Karpas-422 (cell line): ENCODE results near the gene SPAAR. TPM values are rescaled to one million over a fixed set of nuclear protein-coding genes. Genes with fewer than 3 reads are reported as not detected.

Experiments used
- DNase-seq: peaks from one replicate; pipeline ENCODE4 v3.0.0-alpha.2; 2015
- H2AFZ ChIP-seq: fragments of 200-600 bp; sonication (generic); 2 replicates; pipeline ENCODE4 v1.6.1; 2014; ENCODE audit warnings: antibody characterized with exemption, low read length, mixed read lengths
- H3K27ac ChIP-seq: fragments of 200-600 bp; sonication (generic); 2 replicates; pipeline ENCODE4 v1.5.1; 2014; ENCODE audit warnings: mild to moderate bottlenecking, low read length, moderate library complexity
- H3K27me3 ChIP-seq: fragments of 200-600 bp; sonication (generic); 2 replicates; pipeline ENCODE4 v1.6.1; 2014; ENCODE audit warnings: low read length, mixed read lengths
- H3K36me3 ChIP-seq: fragments of 200-600 bp; sonication (generic); 2 replicates; pipeline ENCODE4 v1.6.1; 2014; ENCODE audit warnings: low read length, mixed read lengths; ENCODE audit not compliant: insufficient read depth
- H3K4me1 ChIP-seq: fragments of 200-600 bp; sonication (generic); 2 replicates; pipeline ENCODE4 v1.6.1; 2014; ENCODE audit warnings: mild to moderate bottlenecking, low read length, mixed read lengths
- H3K4me2 ChIP-seq: fragments of 200-600 bp; sonication (generic); 2 replicates; pipeline ENCODE4 v1.6.1; 2014; ENCODE audit warnings: low read length, low read depth, mild to moderate bottlenecking; ENCODE audit not compliant: poor library complexity, severe bottlenecking
- H3K4me3 ChIP-seq: fragments of 200-600 bp; sonication (generic); 2 replicates; pipeline ENCODE4 v1.5.1; 2014; ENCODE audit warnings: mild to moderate bottlenecking, antibody characterized with exemption, low read length, mixed read lengths
- H3K79me2 ChIP-seq: fragments of 200-600 bp; sonication (generic); 2 replicates; pipeline ENCODE4 v1.6.1; 2014; ENCODE audit warnings: mild to moderate bottlenecking, low read length, mixed read lengths
- H3K9ac ChIP-seq: fragments of 200-600 bp; sonication (generic); 2 replicates; pipeline ENCODE4 v1.6.0; 2014; ENCODE audit warnings: low read length
- H3K9me2 ChIP-seq: fragments of 200-600 bp; sonication (generic), shearing (Covaris generic); replicated peaks from 2 replicates; pipeline ENCODE4 v1.6.0; 2014; ENCODE audit warnings: mild to moderate bottlenecking, low read length, moderate library complexity; ENCODE audit not compliant: insufficient read depth
- H3K9me3 ChIP-seq: fragments of 300-700, 200-600 bp; sonication (generic); 2 replicates; pipeline ENCODE4 v1.6.1; 2014; ENCODE audit warnings: low read length, mixed read lengths
- H4K20me1 ChIP-seq: fragments of 200-600 bp; sonication (generic); 2 replicates; pipeline ENCODE4 v1.6.1; 2014; ENCODE audit warnings: mild to moderate bottlenecking, antibody characterized with exemption, low read length, low read depth; ENCODE audit not compliant: insufficient read depth
- total RNA-seq: library from RNA; depleted of rRNA; stranded (reverse); fragments of >200 nt; shearing (Covaris generic); gene quantifications from 2 replicates; pipeline ENCODE4 v1.2.3, GENCODE V29; 2014; ENCODE audit warnings: low replicate concordance

The SPAAR gene
- total RNA-seq, 1 experiment from 2014 or later, result not detected

GRCh38 chr9:35923598-35923926, 14.3 kb downstream of the SPAAR start:
- no peaks in the 10 kb centered on the region for H3K4me1 ChIP-seq
- H3K27me3 ChIP-seq, result no peaks in the 10 kb centered on the region
- no peak overlapping the region for H3K27ac ChIP-seq
- H3K9me3 ChIP-seq, result no peaks in the 10 kb centered on the region
- no peak overlapping the region for H3K4me3 ChIP-seq
- no peak overlapping the region for H3K4me2 ChIP-seq
- H4K20me1 ChIP-seq, result no peaks in the 10 kb centered on the region
- H3K36me3 ChIP-seq, result no peaks in the 10 kb centered on the region
- no peak overlapping the region for H3K9ac ChIP-seq
- no peaks in the 10 kb centered on the region for H3K79me2 ChIP-seq
- no peaks in the 10 kb centered on the region for H3K9me2 ChIP-seq
- no peak for DNase-seq
- no peak overlapping the region for H2AFZ ChIP-seq

GRCh38 chr9:35923927-35924763, 14.9 kb downstream of the SPAAR start:
- H3K9me2 ChIP-seq, result no peaks in the 10 kb centered on the region
- no peak overlapping the region for H3K4me3 ChIP-seq
- no peaks in the 10 kb centered on the region for H3K79me2 ChIP-seq
- no peak overlapping the region for H2AFZ ChIP-seq
- no peaks in the 10 kb centered on the region for H4K20me1 ChIP-seq
- no peak overlapping the region for H3K9ac ChIP-seq
- H3K4me1 ChIP-seq, result no peaks in the 10 kb centered on the region
- no peak overlapping the region for H3K27ac ChIP-seq
- H3K9me3 ChIP-seq, result no peaks in the 10 kb centered on the region
- H3K27me3 ChIP-seq, result no peaks in the 10 kb centered on the region
- no peak overlapping the region for H3K4me2 ChIP-seq
- no peak for DNase-seq
- no peaks in the 10 kb centered on the region for H3K36me3 ChIP-seq

GRCh38 chr9:35928591-35929452, 19.5 kb downstream of the SPAAR start:
- H4K20me1 ChIP-seq, result no peaks in the 10 kb centered on the region
- H3K9ac ChIP-seq, result no peak overlapping the region
- H3K4me3 ChIP-seq, result no peak overlapping the region
- no peak overlapping the region for H3K4me2 ChIP-seq
- no peaks in the 10 kb centered on the region for H3K79me2 ChIP-seq
- H2AFZ ChIP-seq, result no peak overlapping the region
- no peak for DNase-seq
- no peaks in the 10 kb centered on the region for H3K4me1 ChIP-seq
- H3K27ac ChIP-seq, result no peak overlapping the region
- no peaks in the 10 kb centered on the region for H3K9me3 ChIP-seq
- H3K9me2 ChIP-seq, result no peaks in the 10 kb centered on the region
- H3K36me3 ChIP-seq, result no peaks in the 10 kb centered on the region
- H3K27me3 ChIP-seq, result no peaks in the 10 kb centered on the region

GRCh38 chr9:35929453-35929718, 20.1 kb downstream of the SPAAR start:
- Histone ChIP-seq H3K4me2 (no peak overlapping the region), H2AFZ (no peak overlapping the region), H3K27me3 (no peaks in the 10 kb centered on the region), H3K9me3 (no peaks in the 10 kb centered on the region), H3K9ac (no peak overlapping the region), H3K4me1 (no peaks in the 10 kb centered on the region), H4K20me1 (no peaks in the 10 kb centered on the region), H3K36me3 (no peaks in the 10 kb centered on the region), H3K4me3 (no peak overlapping the region), H3K79me2 (no peaks in the 10 kb centered on the region), H3K9me2 (no peaks in the 10 kb centered on the region), H3K27ac (no peak overlapping the region)
- no peak for DNase-seq

- no peak overlapping the region for H3K4me2 ChIP-seq
- no peak for DNase-seq
- no peak overlapping the region for H3K27ac ChIP-seq
- H3K4me1 ChIP-seq, result no peaks in the 10 kb centered on the region
- no peak overlapping the region for H2AFZ ChIP-seq
- H3K9me3 ChIP-seq, result no peaks in the 10 kb centered on the region
- no peaks in the 10 kb centered on the region for H3K9me2 ChIP-seq
- H3K27me3 ChIP-seq, result no peaks in the 10 kb centered on the region
- H3K79me2 ChIP-seq, result no peaks in the 10 kb centered on the region
- H4K20me1 ChIP-seq, result no peaks in the 10 kb centered on the region
- H3K36me3 ChIP-seq, result no peaks in the 10 kb centered on the region
- no peak overlapping the region for H3K9ac ChIP-seq
- H3K4me3 ChIP-seq, result no peak overlapping the region
Measured at GRCh38 chr9:35930521-35930920, 21.2 kb downstream of the SPAAR start.

GRCh38 chr9:35930989-35931388, 21.7 kb downstream of the SPAAR start:
- no peak overlapping the region for H3K4me2 ChIP-seq
- H3K9me2 ChIP-seq, result no peaks in the 10 kb centered on the region
- no peaks in the 10 kb centered on the region for H3K36me3 ChIP-seq
- no peaks in the 10 kb centered on the region for H3K4me1 ChIP-seq
- H3K9me3 ChIP-seq, result no peaks in the 10 kb centered on the region
- H4K20me1 ChIP-seq, result no peaks in the 10 kb centered on the region
- H3K9ac ChIP-seq, result no peak overlapping the region
- no peak for DNase-seq
- no peaks in the 10 kb centered on the region for H3K79me2 ChIP-seq
- no peak overlapping the region for H3K27ac ChIP-seq
- H3K27me3 ChIP-seq, result no peaks in the 10 kb centered on the region
- no peak overlapping the region for H3K4me3 ChIP-seq
- H2AFZ ChIP-seq, result no peak overlapping the region

- Histone ChIP-seq H3K4me3 (no peak overlapping the region), H4K20me1 (no peaks in the 10 kb centered on the region), H3K27me3 (no peaks in the 10 kb centered on the region), H3K9me2 (no peaks in the 10 kb centered on the region), H3K9ac (no peak overlapping the region), H2AFZ (no peak overlapping the region), H3K9me3 (no peaks in the 10 kb centered on the region), H3K27ac (no peak overlapping the region), H3K36me3 (no peaks in the 10 kb centered on the region), H3K79me2 (no peaks in the 10 kb centered on the region), H3K4me2 (no peak overlapping the region), H3K4me1 (peaks cover 9% of the 10 kb centered on the region)
- no peak for DNase-seq
Measured at GRCh38 chr9:35932735-35933134, 23.4 kb downstream of the SPAAR start.

GRCh38 chr9:35933550-35934067, 24.3 kb downstream of the SPAAR start:
- no peak overlapping the region for H3K4me2 ChIP-seq
- H3K9me2 ChIP-seq, result no peaks in the 10 kb centered on the region
- peaks cover 16% of the 10 kb centered on the region for H3K4me1 ChIP-seq
- H3K4me3 ChIP-seq, result no peak overlapping the region
- no peak for DNase-seq
- H3K9ac ChIP-seq, result no peak overlapping the region
- no peaks in the 10 kb centered on the region for H3K9me3 ChIP-seq
- H3K79me2 ChIP-seq, result no peaks in the 10 kb centered on the region
- H3K27me3 ChIP-seq, result no peaks in the 10 kb centered on the region
- no peak overlapping the region for H2AFZ ChIP-seq
- H3K36me3 ChIP-seq, result no peaks in the 10 kb centered on the region
- H4K20me1 ChIP-seq, result no peaks in the 10 kb centered on the region
- no peak overlapping the region for H3K27ac ChIP-seq
